SH-SY5Y (cell line): ENCODE results near the gene TMEM81.

ENCODE experiments used
- GATA2 ChIP-seq: IDR thresholded peaks from 2 replicates; pipeline ENCODE4 v1.6.1; 2011; ENCODE audit warnings: mild to moderate bottlenecking, low read depth, low read length
- GATA3 ChIP-seq: IDR thresholded peaks from 2 replicates; pipeline ENCODE4 v1.6.1; 2011; ENCODE audit warnings: low read depth, mild to moderate bottlenecking, low read length, moderate library complexity

GRCh38 chr1:205071028-205071409 is 13.2 kb downstream of the TMEM81 start:
- TF ChIP-seq GATA2 (no peak), GATA3 (no peak)
